Measurements from ENCODE around the gene LRRC53.

GRCh38 chr1:74545821-74546220 is 33.4 kb upstream of the LRRC53 start:
- TF ChIP-seq CTCF (conservative IDR thresholded peaks at IDR 0.05; ENCODE audit: low read depth in 2 of 2) (no peak), ZNF331 (CRISPR knock-in tag; IDR thresholded peaks at IDR 0.05; ENCODE audit: low read depth) (no peak), POLR2AphosphoS5 (IDR thresholded peaks at IDR 0.05; ENCODE audit: low read depth) (no peak), EZH2 (IDR thresholded peaks at IDR 0.05; ENCODE audit: low read depth, unreplicated experiment) (no peak), CREB1 (CRISPR knock-in tag; IDR thresholded peaks at IDR 0.05; ENCODE audit: low read depth) (no peak), EZH2phosphoT487 (IDR thresholded peaks at IDR 0.05; ENCODE audit: unreplicated experiment) (no peak), REST (IDR thresholded peaks at IDR 0.05; ENCODE audit: unreplicated experiment) (no peak), ETS1 (IDR thresholded peaks at IDR 0.05) (no peak), STAT1 (IDR thresholded peaks at IDR 0.05; ENCODE audit: unreplicated experiment) (no peak)
